Measurements from ENCODE around the gene NKD2. TPM values are rescaled to one million over a fixed set of nuclear protein-coding genes. Genes with fewer than 3 reads are reported as not detected.
"Not testable (repeated sequence)": the region's sequence is repeated elsewhere in the genome, so short reads cannot be mapped to it uniquely, and the experiment has no call there.

Gene NKD2
- total RNA-seq, 1 donor: under 0.01 TPM

- DNase-seq (ENCODE audit: low read depth in 2 of 3, low spot score in 2 of 3): no peak
Measured at GRCh38 chr5:999032-999501, 9.5 kb upstream of the NKD2 start.

GRCh38 chr5:999724-1000123 lies 8.9 kb upstream of the NKD2 start:
- no peak for DNase-seq (ENCODE audit: low read depth in 2 of 3, low spot score in 2 of 3)

GRCh38 chr5:1000329-1000728 lies 8.3 kb upstream of the NKD2 start:
- no peak for DNase-seq (ENCODE audit: low read depth in 2 of 3, low spot score in 2 of 3)

- not testable (repeated sequence) for DNase-seq (ENCODE audit: low read depth in 2 of 3, low spot score in 2 of 3)
Measured at GRCh38 chr5:1000831-1001230, 7.8 kb upstream of the NKD2 start.

- DNase-seq (ENCODE audit: low read depth in 2 of 3, low spot score in 2 of 3): no peak
Measured at GRCh38 chr5:1001406-1002270, 7.0 kb upstream of the NKD2 start.

GRCh38 chr5:1002271-1002546 lies 6.4 kb upstream of the NKD2 start:
- no peak for DNase-seq (ENCODE audit: low read depth in 2 of 3, low spot score in 2 of 3)

- DNase-seq (ENCODE audit: low read depth in 2 of 3, low spot score in 2 of 3): no peak
Measured at GRCh38 chr5:1002836-1003235, 5.8 kb upstream of the NKD2 start.

- peak in 1 of 3 donors; percentile 26 for DNase-seq (ENCODE audit: low read depth in 2 of 3, low spot score in 2 of 3)
Measured at GRCh38 chr5:1003296-1003937, 5.2 kb upstream of the NKD2 start.

- peak; percentile 32 to 69 (median 54) for DNase-seq (ENCODE audit: low read depth in 2 of 3, low spot score in 2 of 3)
Measured at GRCh38 chr5:1004461-1005248, 3.9 kb upstream of the NKD2 start.

GRCh38 chr5:1005249-1005851 lies 3.3 kb upstream of the NKD2 start:
- no peak for DNase-seq (ENCODE audit: low read depth in 2 of 3, low spot score in 2 of 3)

- DNase-seq (ENCODE audit: low read depth in 2 of 3, low spot score in 2 of 3): no peak
Measured at GRCh38 chr5:1005904-1006655, 2.5 kb upstream of the NKD2 start.

- no peak for DNase-seq (ENCODE audit: low read depth in 2 of 3, low spot score in 2 of 3)
Measured at GRCh38 chr5:1006656-1007071, 1.9 kb upstream of the NKD2 start.

GRCh38 chr5:1007221-1007680 lies 1.4 kb upstream of the NKD2 start:
- DNase-seq (ENCODE audit: low read depth in 2 of 3, low spot score in 2 of 3): no peak

GRCh38 chr5:1007681-1008450 lies 736 bp upstream of the NKD2 start:
- no peak for DNase-seq (ENCODE audit: low read depth in 2 of 3, low spot score in 2 of 3)

- no peak for DNase-seq (ENCODE audit: low read depth in 2 of 3, low spot score in 2 of 3)
Measured at GRCh38 chr5:1009359-1010180, 968 bp downstream of the NKD2 start.

- DNase-seq (ENCODE audit: low read depth in 2 of 3, low spot score in 2 of 3): no peak
Measured at GRCh38 chr5:1010181-1010510, 1.5 kb downstream of the NKD2 start.

GRCh38 chr5:1010641-1011046 lies 2.0 kb downstream of the NKD2 start:
- DNase-seq (ENCODE audit: low read depth in 2 of 3, low spot score in 2 of 3): no peak

- DNase-seq (ENCODE audit: low read depth in 2 of 3, low spot score in 2 of 3): peak in 1 of 3 donors; percentile 54
Measured at GRCh38 chr5:1011226-1011631, 2.6 kb downstream of the NKD2 start.
